Smooth muscle cell (in vitro differentiated cells): ENCODE results near the gene MALAT1. TPM values are rescaled to one million over a fixed set of nuclear protein-coding genes. Genes with fewer than 3 reads are reported as not detected.
"Not testable (repeated sequence)": the region's sequence is repeated elsewhere in the genome, so short reads cannot be mapped to it uniquely, and the experiment has no call there.

ENCODE experiments used
- DNase-seq: peaks from one replicate; lab custom pipeline; 2025; ENCODE audit not compliant: unreplicated experiment; lab: John Stamatoyannopoulos, UW
- H2AFZ ChIP-seq: fragments of 200-600 bp; sonication (generic); 2 replicates; pipeline ENCODE4 v1.6.0; 2016; ENCODE audit warnings: antibody characterized with exemption, low read depth, mild to moderate bottlenecking
- H3F3A ChIP-seq: fragments of 200-600 bp; sonication (generic); 2 replicates; pipeline ENCODE4 v1.6.0; 2017; ENCODE audit warnings: antibody characterized with exemption, low read depth
- H3K27ac ChIP-seq: fragments of 200-600 bp; sonication (generic); 2 replicates; pipeline ENCODE4 v1.5.1; 2016; ENCODE audit warnings: low read depth, mild to moderate bottlenecking
- H3K27me3 ChIP-seq: fragments of 200-600 bp; sonication (generic); 2 replicates; pipeline ENCODE4 v1.6.1; 2016; ENCODE audit warnings: low read depth, mild to moderate bottlenecking
- H3K36me3 ChIP-seq: fragments of 200-600 bp; sonication (generic); 2 replicates; pipeline ENCODE4 v1.5.1; 2016; ENCODE audit warnings: low read depth
- H3K4me1 ChIP-seq: fragments of 200-600 bp; sonication (generic); 2 replicates; pipeline ENCODE4 v1.5.1; 2016; ENCODE audit warnings: low read depth
- H3K4me2 ChIP-seq: fragments of 200-600 bp; sonication (generic); 2 replicates; pipeline ENCODE4 v1.6.0; 2016; ENCODE audit warnings: mild to moderate bottlenecking
- H3K4me3 ChIP-seq: fragments of 200-600 bp; sonication (generic); 2 replicates; pipeline ENCODE4 v1.5.1; 2016; ENCODE audit warnings: mild to moderate bottlenecking
- H3K79me2 ChIP-seq: fragments of 200-600 bp; sonication (generic); 2 replicates; pipeline ENCODE4 v1.6.0; 2016; ENCODE audit warnings: low read depth, mild to moderate bottlenecking
- H3K9ac ChIP-seq: fragments of 200-600 bp; sonication (generic); 2 replicates; pipeline ENCODE4 v1.6.0; 2016; ENCODE audit warnings: low read depth
- H3K9me3 ChIP-seq: fragments of 200-600 bp; sonication (generic); replicated peaks from 2 replicates; pipeline ENCODE4 v1.5.1; 2016; ENCODE audit warnings: low read depth
- H4K20me1 ChIP-seq: fragments of 200-600 bp; sonication (generic); 2 replicates; pipeline ENCODE4 v1.6.0; 2016; ENCODE audit warnings: low read depth
- WGBS: methylation state at CpG from one replicate; pipeline ENCODE4 v1.1.7; 2016; ENCODE audit warnings: low lambda C conversion rate; 5-methylcytosine and 5-hydroxymethylcytosine counted together
- polyA plus RNA-seq: library from polyadenylated mRNA; unstranded; fragments of >200 nt; fragmentation: Nextera tagmentation; extraction: Ambion mirVana; gene quantifications from 2 replicates; pipeline ENCODE4 v1.2.1, GENCODE V29; 2016
- total RNA-seq: library from RNA; depleted of rRNA; stranded (reverse); fragments of >200 nt; gene quantifications from 2 replicates; pipeline ENCODE4 v1.2.3, GENCODE V29; 2014
- TF ChIP-seq, protein P1 (sequence below): fragments of 200-600 bp; sonication (generic); IDR thresholded peaks from 2 replicates; pipeline ENCODE4 v1.5.1; 2017; ENCODE audit warnings: borderline replicate concordance, mild to moderate bottlenecking, antibody characterized with exemption; ENCODE audit not compliant: insufficient read depth, poor library complexity, severe bottlenecking

The MALAT1 gene
- total and polyA plus RNA-seq, 2 experiments from 2014 or later: 6,158 to 7,386 TPM

DNA sequence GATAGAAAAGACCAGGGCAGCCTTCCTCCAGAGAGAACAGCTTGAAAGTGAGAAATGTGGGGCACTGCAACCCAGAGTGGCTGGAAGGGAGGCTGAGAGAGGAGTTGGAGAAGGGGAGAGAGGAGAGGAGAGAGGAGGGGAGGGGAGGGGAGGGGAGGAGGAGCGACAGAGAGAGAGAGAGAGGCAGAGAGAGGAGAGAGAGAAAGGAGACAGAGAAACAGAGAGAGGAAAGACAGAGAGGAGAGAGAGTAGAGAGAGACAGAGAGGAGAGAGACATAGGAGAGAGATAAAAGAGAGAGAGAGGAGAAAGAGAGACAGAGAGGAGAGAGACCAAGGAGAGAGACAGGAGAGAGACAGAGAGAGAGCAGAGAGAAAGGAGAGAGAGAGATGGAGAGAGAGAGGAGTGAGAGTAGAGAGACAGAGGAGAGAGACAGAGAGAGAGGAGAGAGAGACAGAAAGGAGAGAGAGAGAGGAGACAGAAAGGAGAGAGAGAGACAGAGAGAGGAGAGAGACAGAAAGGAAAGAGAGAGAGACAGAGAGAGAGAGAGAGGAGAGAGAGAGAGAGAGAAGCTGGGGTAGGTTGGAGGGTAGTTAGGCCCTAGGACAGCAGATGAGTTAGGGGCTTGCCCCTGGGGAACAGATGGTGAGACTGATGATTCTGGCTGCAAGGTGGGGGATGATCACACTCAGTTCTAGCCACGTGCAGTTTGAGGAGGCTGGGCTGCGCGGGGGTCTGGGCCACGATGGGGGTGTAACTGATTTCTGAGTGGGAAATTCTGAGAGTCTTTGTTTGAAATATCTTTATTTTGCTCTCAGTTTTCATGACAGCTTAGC is 17.5 kb downstream of the MALAT1 start:
- no peak overlapping the region for H3K4me3 ChIP-seq
- WGBS: 83% methylated on average over 4 of the region's 5 CpGs
- TF ChIP-seq, protein P1, sequence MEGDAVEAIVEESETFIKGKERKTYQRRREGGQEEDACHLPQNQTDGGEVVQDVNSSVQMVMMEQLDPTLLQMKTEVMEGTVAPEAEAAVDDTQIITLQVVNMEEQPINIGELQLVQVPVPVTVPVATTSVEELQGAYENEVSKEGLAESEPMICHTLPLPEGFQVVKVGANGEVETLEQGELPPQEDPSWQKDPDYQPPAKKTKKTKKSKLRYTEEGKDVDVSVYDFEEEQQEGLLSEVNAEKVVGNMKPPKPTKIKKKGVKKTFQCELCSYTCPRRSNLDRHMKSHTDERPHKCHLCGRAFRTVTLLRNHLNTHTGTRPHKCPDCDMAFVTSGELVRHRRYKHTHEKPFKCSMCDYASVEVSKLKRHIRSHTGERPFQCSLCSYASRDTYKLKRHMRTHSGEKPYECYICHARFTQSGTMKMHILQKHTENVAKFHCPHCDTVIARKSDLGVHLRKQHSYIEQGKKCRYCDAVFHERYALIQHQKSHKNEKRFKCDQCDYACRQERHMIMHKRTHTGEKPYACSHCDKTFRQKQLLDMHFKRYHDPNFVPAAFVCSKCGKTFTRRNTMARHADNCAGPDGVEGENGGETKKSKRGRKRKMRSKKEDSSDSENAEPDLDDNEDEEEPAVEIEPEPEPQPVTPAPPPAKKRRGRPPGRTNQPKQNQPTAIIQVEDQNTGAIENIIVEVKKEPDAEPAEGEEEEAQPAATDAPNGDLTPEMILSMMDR: no peak

DNA sequence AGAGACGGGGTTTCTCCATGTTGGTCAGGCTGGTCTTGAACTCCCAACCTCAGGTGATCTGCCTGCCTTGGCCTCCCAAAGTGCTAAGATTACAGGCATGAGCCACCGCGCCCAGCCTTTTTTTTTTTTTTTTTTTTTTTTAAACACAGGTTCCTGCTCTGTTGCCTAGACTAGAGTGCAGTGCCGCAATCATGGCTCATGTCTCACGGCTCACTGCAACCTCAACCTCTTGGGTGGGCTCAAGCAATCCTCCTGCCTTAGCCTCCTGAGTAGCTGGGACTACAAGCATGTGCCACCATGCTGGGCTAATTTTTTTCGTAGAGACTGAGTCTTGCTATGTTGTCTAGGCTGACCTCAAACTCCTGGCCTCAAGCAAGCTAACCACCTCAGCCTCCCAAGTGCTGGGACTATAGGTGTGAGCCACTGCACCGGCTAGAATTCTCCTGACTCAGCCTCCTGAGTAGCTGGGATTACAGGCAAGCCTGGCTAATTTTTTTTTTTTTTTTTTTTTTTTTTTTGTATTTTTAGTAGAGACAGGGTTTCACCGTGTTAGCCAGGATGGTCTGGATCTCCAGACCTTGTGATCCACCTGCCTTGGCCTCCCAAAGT is 20.2 kb downstream of the MALAT1 start:
- Histone ChIP-seq H3K4me1 (peaks cover 22% of the 10 kb centered on the region), H3F3A (peaks cover 25% of the 10 kb centered on the region)
- H3K79me2 ChIP-seq, H3K36me3 ChIP-seq, H3K4me3 ChIP-seq, H2AFZ ChIP-seq, H3K9me3 ChIP-seq, DNase-seq, H3K27me3 ChIP-seq, H3K9ac ChIP-seq, H3K27ac ChIP-seq, H4K20me1 ChIP-seq, H3K4me2 ChIP-seq: not testable (repeated sequence)
- WGBS: 87% methylated on average over 8 of the region's 8 CpGs

More for the DNA sequence above, 17.5 kb downstream of the MALAT1 start:
- H3K9me3 ChIP-seq: no peaks in the 10 kb centered on the region
- no peak overlapping the region for H3K27ac ChIP-seq
- H3K4me2 ChIP-seq: no peak overlapping the region
- H2AFZ ChIP-seq: no peak overlapping the region
- H3K79me2 ChIP-seq: no peaks in the 10 kb centered on the region
- no peaks in the 10 kb centered on the region for H3K36me3 ChIP-seq
- no peak for DNase-seq
- no peaks in the 10 kb centered on the region for H3K4me1 ChIP-seq
- no peaks in the 10 kb centered on the region for H4K20me1 ChIP-seq
- no peaks in the 10 kb centered on the region for H3K27me3 ChIP-seq
- H3K9ac ChIP-seq: no peak overlapping the region
- H3F3A ChIP-seq: peaks cover under 1% of the 10 kb centered on the region

DNA sequence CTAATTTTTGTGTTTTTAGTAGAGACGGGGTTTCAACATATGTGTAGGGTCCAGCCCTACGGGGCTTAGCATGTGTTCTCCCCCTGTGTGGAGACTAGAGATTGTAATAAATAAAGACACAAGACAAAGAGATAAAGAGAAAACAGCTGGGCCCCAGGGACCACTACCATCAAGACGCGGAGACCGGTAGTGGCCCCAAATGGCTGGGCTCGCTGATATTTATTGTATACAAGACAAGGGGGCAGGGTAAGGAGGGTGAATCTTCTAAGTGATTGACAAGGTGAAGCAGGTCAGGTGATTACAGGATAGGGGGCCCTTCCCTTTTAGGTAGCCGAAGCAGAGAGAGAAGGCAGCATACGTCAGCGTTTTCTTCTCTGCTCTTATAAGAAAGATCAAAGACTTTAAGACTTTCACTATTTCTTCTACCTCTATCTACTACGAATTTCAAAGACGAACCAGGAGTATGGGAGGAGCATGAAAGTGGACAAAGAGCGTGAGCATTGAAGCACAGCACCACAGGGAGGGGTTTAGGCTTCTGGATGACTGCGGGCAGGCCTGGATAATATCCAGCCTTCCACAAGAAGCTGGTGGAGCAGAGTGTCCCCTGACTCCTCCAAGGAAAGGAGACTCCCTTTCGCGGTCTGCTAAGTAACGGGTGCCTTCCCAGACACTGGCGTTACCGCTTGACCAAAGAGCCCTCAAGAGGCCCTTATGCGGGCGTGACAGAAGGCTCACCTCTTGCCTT is 23.1 kb downstream of the MALAT1 start:
- not testable (repeated sequence) for H3K9me3 ChIP-seq, H3K27me3 ChIP-seq, H2AFZ ChIP-seq, DNase-seq, H3K36me3 ChIP-seq, H3K9ac ChIP-seq
- Histone ChIP-seq H3K4me3 (peak overlapping the region; percentile 36), H3K79me2 (peaks cover 20% of the 10 kb centered on the region), H4K20me1 (peaks cover 22% of the 10 kb centered on the region), H3K4me1 (peaks cover 34% of the 10 kb centered on the region), H3F3A (peaks cover 30% of the 10 kb centered on the region), H3K4me2 (peak overlapping the region; percentile 77), H3K27ac (peak overlapping the region; percentile 48)
- WGBS: 31% methylated on average over 20 of the region's 20 CpGs

DNA sequence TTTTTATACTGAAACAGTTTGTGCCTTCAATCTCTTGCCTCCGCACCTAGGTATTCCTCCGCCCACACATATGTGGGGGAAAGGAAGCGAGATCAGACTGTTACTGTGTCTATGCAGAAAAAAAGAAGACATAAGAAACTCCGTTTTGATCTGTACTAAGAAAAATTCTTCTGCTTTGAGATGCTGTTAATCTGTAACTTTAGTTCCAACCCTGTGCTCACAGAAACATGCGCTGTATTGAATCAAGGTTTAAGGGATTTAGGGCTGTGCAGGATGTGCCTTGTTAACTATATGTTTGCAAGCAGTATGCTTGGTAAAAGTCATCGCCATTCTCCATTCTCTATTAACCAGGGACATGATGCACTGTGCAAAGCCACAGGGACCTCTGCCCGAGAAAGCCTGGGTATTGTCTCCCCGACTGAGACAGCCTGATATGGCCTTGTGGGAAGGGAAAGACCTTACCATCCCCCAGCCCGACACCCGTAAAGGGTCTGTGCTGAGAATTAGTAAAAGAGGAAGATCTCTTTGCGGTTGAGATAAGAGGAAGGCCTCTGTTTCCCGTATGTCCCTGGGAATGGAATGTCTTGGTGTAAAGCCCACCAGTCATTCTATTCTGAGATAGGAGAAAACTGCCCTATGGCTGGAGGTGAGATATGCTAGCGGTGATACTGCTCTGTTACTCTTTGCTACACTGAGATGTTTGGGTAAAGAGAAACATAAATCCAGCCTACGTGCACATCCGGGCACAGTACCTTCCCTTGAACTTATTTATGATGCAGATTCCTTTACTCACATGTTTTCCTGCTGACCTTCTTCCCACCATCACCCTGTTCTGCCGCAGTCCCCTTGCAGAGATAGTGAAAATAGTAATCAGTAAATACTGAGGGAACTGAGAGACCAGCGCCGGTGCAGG is 24.1 kb downstream of the MALAT1 start:
- H3K36me3 ChIP-seq, H3K9ac ChIP-seq, DNase-seq, H3K27me3 ChIP-seq, H3K9me3 ChIP-seq, H2AFZ ChIP-seq: not testable (repeated sequence)
- H3K4me2 ChIP-seq: peak overlapping the region; percentile 77
- peaks cover 30% of the 10 kb centered on the region for H3F3A ChIP-seq
- H3K27ac ChIP-seq: peak overlapping the region; percentile 48
- H3K4me3 ChIP-seq: peak overlapping the region; percentile 36
- H4K20me1 ChIP-seq: peaks cover 32% of the 10 kb centered on the region
- 18% methylated on average over 18 of the region's 18 CpGs for WGBS
- H3K79me2 ChIP-seq: peaks cover 29% of the 10 kb centered on the region
- H3K4me1 ChIP-seq: peaks cover 34% of the 10 kb centered on the region

DNA sequence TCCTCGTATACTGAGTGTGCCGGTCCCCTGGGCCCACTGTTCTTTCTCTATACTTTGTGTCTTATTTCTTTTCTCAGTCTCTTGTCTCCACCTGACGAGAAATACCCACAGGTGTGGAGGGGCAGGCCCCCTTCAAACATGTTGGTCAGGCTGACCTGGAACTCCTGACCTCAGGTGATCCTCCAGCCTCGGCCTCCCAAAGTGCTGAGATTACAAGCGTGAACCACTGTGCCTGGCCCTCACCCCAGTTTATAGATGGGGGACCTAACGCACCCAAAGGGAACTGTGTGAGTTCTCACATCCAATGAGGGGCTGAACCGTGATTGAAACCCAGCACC is 24.8 kb downstream of the MALAT1 start:
- DNase-seq, H3K27me3 ChIP-seq, H2AFZ ChIP-seq, H3K9me3 ChIP-seq, H3K9ac ChIP-seq, H3K36me3 ChIP-seq: not testable (repeated sequence)
- Histone ChIP-seq H4K20me1 (peaks cover 39% of the 10 kb centered on the region), H3K4me2 (peak overlapping the region; percentile 77), H3K79me2 (peaks cover 35% of the 10 kb centered on the region), H3F3A (peaks cover 30% of the 10 kb centered on the region), H3K4me3 (peak overlapping the region; percentile 18), H3K4me1 (peaks cover 34% of the 10 kb centered on the region), H3K27ac (peak overlapping the region; percentile 48)
- WGBS: 73% methylated on average over 7 of the region's 7 CpGs
